ENCODE results near the gene RUSF1. TPM values are rescaled to one million over a fixed set of nuclear protein-coding genes. Genes with fewer than 3 reads are reported as not detected.

RUSF1 gene
- total and polyA plus RNA-seq, 10 of the 15 experiments (the other 5 are each of a cell fraction or from before 2014, with no cell fraction given) = 0.20 to 46.3 (median 29.7) TPM

- no peak for TF ChIP-seq RFX5 (IDR thresholded peaks at IDR 0.05; ENCODE audit: low read depth, low read length)
- TF ChIP-seq PBX3 (IDR thresholded peaks at IDR 0.05; ENCODE audit: insufficient replicate concordance, low read depth, low read length) = no peak
- TF ChIP-seq IRF5 (IDR thresholded peaks at IDR 0.05; ENCODE audit: borderline replicate concordance) = no peak
- TF ChIP-seq POLR2AphosphoS5 (IDR thresholded peaks at IDR 0.05; ENCODE audit: low read length) = no peak
- TF ChIP-seq ZBTB33 (IDR thresholded peaks at IDR 0.05) = no peak
- TF ChIP-seq HDAC2 (IDR thresholded peaks at IDR 0.05) = no peak
- no peak for TF ChIP-seq SREBF2 (IDR thresholded peaks at IDR 0.05; ENCODE audit: low read length)
- no peak for TF ChIP-seq CREM (IDR thresholded peaks at IDR 0.05; ENCODE audit: low read depth)
- TF ChIP-seq CHD2 (IDR thresholded peaks at IDR 0.05; ENCODE audit: borderline replicate concordance, low read depth, low read length) = no peak
- no peak for TF ChIP-seq BCL3 (IDR thresholded peaks at IDR 0.05; ENCODE audit: borderline replicate concordance, insufficient read depth, low read depth, low read length, poor library complexity, severe bottlenecking)
- no peak for TF ChIP-seq SMC3 (IDR thresholded peaks at IDR 0.05; ENCODE audit: borderline replicate concordance, low read length)
- no peak for TF ChIP-seq ZNF274 (IDR thresholded peaks at IDR 0.05; ENCODE audit: insufficient read depth, insufficient read length)
- TF ChIP-seq KLF5 (IDR thresholded peaks at IDR 0.05; ENCODE audit: partially characterized antibody) = no peak
- no peak for TF ChIP-seq FOXM1 (IDR thresholded peaks at IDR 0.05; ENCODE audit: low read depth, low read length)
- TF ChIP-seq EZH2 (IDR thresholded peaks at IDR 0.05; ENCODE audit: borderline replicate concordance, control insufficient read depth, low read depth, low read length) = no peak
- no peak for TF ChIP-seq EED (IDR thresholded peaks at IDR 0.05; ENCODE audit: low read depth)
- TF ChIP-seq TAF1 (IDR thresholded peaks at IDR 0.05; ENCODE audit: borderline replicate concordance, low read depth, low read length) = no peak
- TF ChIP-seq LARP7 (IDR thresholded peaks at IDR 0.05) = no peak
- no peak for TF ChIP-seq PML (IDR thresholded peaks at IDR 0.05; ENCODE audit: low read length)
- no peak for TF ChIP-seq FOS (IDR thresholded peaks at IDR 0.05; ENCODE audit: borderline replicate concordance, extremely low read depth, insufficient read length)
- no peak overlapping the region for H3K4me2 ChIP-seq (ENCODE audit: control insufficient read depth, insufficient read depth)
- H2AFZ ChIP-seq (ENCODE audit: control insufficient read depth, low read depth, low read length) = no peak overlapping the region
- in situ Hi-C loops (cut with MboI) = no loop called here
- H3K79me2 ChIP-seq (ENCODE audit: control insufficient read depth, insufficient read depth, low read length) = no peaks in the 10 kb centered on the region
- peaks cover 0 to 20% of the 10 kb centered on the region in 2 experiments; a peak in 3 of 4 replicates for H3K36me3 ChIP-seq (ENCODE audit: control insufficient read depth in 2 of 2, insufficient read depth in 2 of 2, low read length in 1 of 2)
- no peaks in the 10 kb centered on the region for H4K20me1 ChIP-seq (ENCODE audit: control insufficient read depth, insufficient read depth)
- intact Hi-C loops (cut with micrococcal nuclease; ENCODE audit: unreplicated experiment) = no loop called here
- FAIRE-seq (no peak), DNase-seq (ENCODE audit: low read depth, low spot score) (no peak), ATAC-seq (no peak)
- H3K9me3 ChIP-seq (replicated peaks; ENCODE audit: control insufficient read depth, insufficient read depth, low read length) = no peaks in the 10 kb centered on the region
- H3K9ac ChIP-seq (ENCODE audit: control insufficient read depth, insufficient read depth, low read length) = no peak overlapping the region
- WGBS (ENCODE audit: insufficient coverage, insufficient replicate concordance, low lambda C conversion rate, missing lambda C conversion rate) = 75% methylated on average over 15 of the region's 18 CpGs
- no peak overlapping the region for H3K27ac ChIP-seq (ENCODE audit: control insufficient read depth, insufficient read depth)
- POLR2A ChIA-PET = no interaction called here
- H3K4me1 ChIP-seq (ENCODE audit: control insufficient read depth, insufficient read depth, low read length) = 0 out of 2 replicates have a peak, but pooled peaks cover 4% of the 10 kb centered on the region
- SMC1A ChIA-PET (ENCODE audit: uncharacterized antibody, unreplicated experiment) = no interaction called here
- no TSS peak for BruUV-seq (replicated peaks)
- no peak overlapping the region for H3K4me3 ChIP-seq
- no peaks in the 10 kb centered on the region for H3K27me3 ChIP-seq (replicated peaks in 1 of 2; ENCODE audit: control insufficient read depth in 2 of 2, insufficient read depth in 2 of 2, low read length in 1 of 2)
- RAD21 ChIA-PET (ENCODE audit: unreplicated experiment) = interaction anchor here (0.6 kb wide), 1 partner anchor 366 kb away, joined by 3 read pairs; no protein-coding TSS in a partner anchor
- CTCF ChIA-PET = no interaction called here
Observed at GRCh38 chr16:31466381-31466841, 41.8 kb downstream of the RUSF1 start.

All from GM12878 (cell line).